H1 (cell line): ENCODE results near the gene AP2A1. TPM values are rescaled to one million over a fixed set of nuclear protein-coding genes. Genes with fewer than 3 reads are reported as not detected.

Experiments
- CBX8 ChIP-seq: fragments of 300-800, 300-1000 bp; sonication (generic); IDR thresholded peaks from 2 replicates; pipeline ENCODE4 v1.7.1; 2016; ENCODE audit warnings: low read depth, low read length, borderline replicate concordance
- CEBPB ChIP-seq: IDR thresholded peaks from 2 replicates; pipeline ENCODE4 v1.6.1; 2012; ENCODE audit warnings: low read depth, low read length
- CHD7 ChIP-seq: fragments of 300-600 bp; sonication (generic); IDR thresholded peaks from 2 replicates; pipeline ENCODE4 v1.7.1; 2012; ENCODE audit warnings: low read length, moderate library complexity, mild to moderate bottlenecking, inconsistent platforms; ENCODE audit not compliant: insufficient replicate concordance
- FOSL1 ChIP-seq: IDR thresholded peaks from 2 replicates; pipeline ENCODE4 v1.6.1; 2011; ENCODE audit warnings: mild to moderate bottlenecking, low read depth, low read length, moderate library complexity; ENCODE audit not compliant: insufficient read depth
- MAFK ChIP-seq: IDR thresholded peaks from 2 replicates; pipeline ENCODE4 v1.6.1; 2012; ENCODE audit warnings: low read depth, mild to moderate bottlenecking, improper control_type of control experiment, low read length
- RBBP5 ChIP-seq: IDR thresholded peaks from 2 replicates; pipeline ENCODE4 v1.7.1; 2012; ENCODE audit warnings: low read depth, mild to moderate bottlenecking, inconsistent platforms, low read length, moderate library complexity, borderline replicate concordance
- RNF2 ChIP-seq: fragments of 200-900, 300-1000 bp; sonication (generic); IDR thresholded peaks from 2 replicates; pipeline ENCODE4 v1.7.1; 2016; ENCODE audit warnings: borderline replicate concordance, low read depth, mild to moderate bottlenecking, antibody characterized with exemption, low read length; ENCODE audit not compliant: poor library complexity, severe bottlenecking; ENCODE audit errors: missing control alignments
- SP1 ChIP-seq: IDR thresholded peaks from 2 replicates; pipeline ENCODE4 v1.6.1; 2011; ENCODE audit warnings: low read depth, low read length
- SP4 ChIP-seq: IDR thresholded peaks from 2 replicates; pipeline ENCODE4 v1.6.1; 2012; ENCODE audit warnings: low read length, inconsistent platforms
- polyA plus RNA-seq, 7 experiments: library from polyadenylated mRNA; depleted of rRNA in 3 of 7; stranded (reverse) in 5 of 7; unstranded in 2 of 7; fragments of >200 nt in 5 of 7; fragments of 200-250 nt in 2 of 7; gene quantifications; 1 replicate in 5 of 7; 2 replicates in 1 of 7; 4 replicates in 1 of 7; pipeline versions ENCODE4 v1.2.1 to v1.2.3, GENCODE V29; 2011 to 2013; ENCODE audit warnings: missing spikeins in 2 of 7, mixed read lengths in 2 of 7
- total RNA-seq: library from RNA; stranded (reverse); fragmentation: NEBNext Ultra II Directional; extraction: Animal tissue kit (Norgen Biotek cat#: 25700); gene quantifications from 2 replicates; pipeline ENCODE4 v1.2.1, GENCODE V29; 2021

The AP2A1 gene
- total and polyA plus RNA-seq, 2 of the 8 experiments (the other 6 are each of a cell fraction or from before 2014, with no cell fraction given): 105 to 106 TPM

- no peak for TF ChIP-seq CHD7
- no peak for TF ChIP-seq SP4
- TF ChIP-seq CBX8: no peak
- TF ChIP-seq CEBPB: no peak
- TF ChIP-seq SP1: no peak
- no peak for TF ChIP-seq RNF2
- no peak for TF ChIP-seq MAFK
- no peak for TF ChIP-seq FOSL1
- TF ChIP-seq RBBP5: no peak
Measured at GRCh38 chr19:49749771-49750170, 17.0 kb upstream of the AP2A1 start (continued).
